GM03348 (cell line): ENCODE results near the gene INTS14.

Source experiments
- DNase-seq: peaks from one replicate; pipeline ENCODE4 v3.0.0; 2012; ENCODE audit warnings: low spot score

INTS14 gene

DNA sequence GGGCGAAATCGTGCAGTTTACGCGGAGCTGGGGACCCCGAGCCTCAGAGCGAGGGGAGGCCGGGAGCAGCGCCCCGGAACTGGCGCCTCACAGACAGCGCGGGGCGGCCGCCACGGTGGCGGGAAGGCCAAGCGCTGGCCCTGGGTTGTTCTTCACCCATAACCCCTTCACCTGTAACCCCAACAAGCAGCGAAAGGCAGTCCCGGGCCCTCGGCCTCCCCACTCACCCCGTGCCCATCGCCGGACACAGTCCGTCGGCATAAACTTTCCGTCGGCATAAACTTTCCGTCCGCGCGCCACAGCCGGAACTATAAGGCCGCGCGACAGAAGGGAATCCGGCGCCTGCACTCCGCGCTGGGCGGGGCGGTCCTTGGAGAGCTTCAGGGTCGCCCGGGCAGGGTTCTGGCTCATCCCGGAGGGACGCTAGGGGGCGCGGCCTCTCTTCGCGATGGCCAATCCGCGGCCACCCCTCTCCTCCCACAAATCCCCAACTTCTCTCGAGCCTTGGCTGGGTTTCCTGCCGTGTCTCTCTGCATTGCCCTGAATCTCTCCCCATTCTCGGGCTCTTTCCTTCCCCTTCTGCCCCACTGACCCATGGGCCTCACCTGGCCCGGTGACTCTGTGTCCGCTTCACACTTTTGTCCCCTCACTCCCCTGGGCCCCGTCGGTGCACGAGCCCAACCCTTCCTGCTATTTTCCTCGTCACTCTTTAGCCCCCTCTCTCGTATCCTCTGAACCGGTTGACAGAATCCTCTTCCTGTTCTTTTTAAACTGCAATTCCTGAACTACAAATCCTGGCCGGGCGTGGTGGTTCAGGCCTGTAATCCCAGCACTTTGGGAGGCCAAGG lies at the start of gene INTS14:
Gene INTS14 (minus strand): TSS at position 261 of the 848 bp plus-strand sequence. CDS start 3,751 bp downstream, outside the sequence.
- DNase-seq: peak; percentile 99

DNA sequence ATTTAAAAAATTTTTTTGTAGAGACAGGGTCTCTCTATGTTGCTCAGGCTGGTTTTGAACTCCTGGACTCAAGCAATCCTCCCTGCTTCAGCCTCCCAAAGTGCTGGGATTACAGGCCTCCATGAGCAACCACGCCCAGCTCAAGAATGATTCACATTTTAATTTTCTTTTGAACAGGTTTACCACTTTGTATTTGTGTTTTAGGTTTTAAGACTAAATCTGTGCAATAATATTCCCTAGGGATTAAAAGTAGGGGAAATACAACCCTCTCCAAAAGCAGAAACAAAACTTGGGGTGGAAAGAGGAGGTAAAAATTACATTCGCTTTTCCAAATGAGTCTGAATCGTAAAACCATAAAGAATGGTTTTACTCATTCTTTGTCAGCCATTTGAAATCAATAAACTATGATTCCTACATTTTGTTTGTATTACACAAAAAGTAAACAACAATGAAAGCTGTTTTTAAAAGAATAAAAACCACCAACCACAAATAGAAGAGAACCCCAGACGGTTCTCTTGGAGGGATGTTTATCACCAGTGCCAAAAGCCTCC lies 48.6 kb upstream of the INTS14 start:
- no peak for DNase-seq

DNA sequence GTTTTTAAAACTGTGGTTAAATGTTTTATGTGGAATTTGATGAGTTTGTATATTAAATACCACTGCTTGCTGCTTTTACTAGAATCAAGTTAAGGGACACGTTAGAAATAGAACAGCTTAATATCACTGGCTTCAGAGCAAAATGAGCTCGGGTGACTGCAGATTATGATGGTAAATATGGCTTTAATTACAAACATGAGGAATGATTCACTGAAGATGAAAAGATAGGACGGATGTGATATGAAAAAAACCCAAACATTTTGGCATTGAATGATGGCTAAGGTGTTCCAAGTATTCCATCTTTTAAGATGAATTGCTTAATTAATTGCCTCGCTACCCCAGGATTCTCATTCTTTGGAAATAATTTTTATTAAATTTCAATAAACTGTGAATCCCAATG lies 44.5 kb upstream of the INTS14 start:
- DNase-seq: no peak

DNA sequence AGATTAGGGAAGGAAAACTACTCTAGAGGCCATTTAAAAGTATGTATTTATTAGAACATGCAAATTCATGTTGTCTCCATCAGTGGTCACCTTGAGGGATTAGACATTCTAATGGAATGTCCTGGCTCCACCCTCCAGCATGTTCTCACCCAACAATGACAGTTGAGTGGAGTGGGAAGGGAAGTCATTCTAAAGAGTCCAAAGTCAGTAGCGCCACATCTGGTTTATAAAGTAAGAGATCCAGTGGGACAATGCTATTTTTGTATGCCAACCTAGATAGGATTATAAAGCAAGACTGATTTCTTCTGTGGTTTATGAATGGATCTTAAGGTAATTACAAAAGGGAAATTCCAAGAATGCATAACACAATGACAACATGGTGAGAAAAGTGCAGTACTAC lies 44.1 kb upstream of the INTS14 start:
- peak; percentile 60 for DNase-seq

DNA sequence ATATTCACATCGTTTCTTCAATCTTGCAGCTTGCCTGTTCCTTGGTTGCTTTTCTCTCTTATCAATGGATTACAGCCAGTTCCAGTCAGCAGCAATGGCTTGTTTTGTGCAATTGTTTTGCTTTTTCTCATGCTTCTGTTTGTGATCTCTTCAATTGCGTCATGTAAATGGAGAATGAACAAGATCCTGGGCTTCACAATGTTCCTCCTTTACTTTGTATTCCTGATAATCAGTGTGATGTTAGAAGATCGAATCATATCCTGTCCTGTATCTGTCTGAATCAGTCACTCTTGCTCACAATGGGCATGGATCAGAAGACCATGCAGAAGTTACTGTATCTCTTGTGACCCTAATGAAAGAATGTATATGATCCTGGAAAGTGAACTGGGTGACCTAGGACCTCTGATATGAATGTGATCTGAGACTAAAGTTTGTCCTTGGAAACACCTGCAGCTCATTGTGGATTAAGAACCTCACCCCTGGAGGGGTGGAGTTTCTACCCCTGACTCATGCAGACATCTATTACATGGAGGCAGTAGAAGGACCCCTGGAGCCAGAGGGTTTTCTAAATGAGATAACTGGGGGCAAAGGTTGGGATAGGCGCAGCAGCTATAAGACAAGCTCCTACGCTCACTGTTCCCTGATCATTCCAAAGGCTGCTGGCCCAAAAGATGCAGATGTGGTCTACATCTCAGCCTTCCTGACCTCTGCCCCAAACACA lies 43.0 kb upstream of the INTS14 start:
- no peak for DNase-seq

DNA sequence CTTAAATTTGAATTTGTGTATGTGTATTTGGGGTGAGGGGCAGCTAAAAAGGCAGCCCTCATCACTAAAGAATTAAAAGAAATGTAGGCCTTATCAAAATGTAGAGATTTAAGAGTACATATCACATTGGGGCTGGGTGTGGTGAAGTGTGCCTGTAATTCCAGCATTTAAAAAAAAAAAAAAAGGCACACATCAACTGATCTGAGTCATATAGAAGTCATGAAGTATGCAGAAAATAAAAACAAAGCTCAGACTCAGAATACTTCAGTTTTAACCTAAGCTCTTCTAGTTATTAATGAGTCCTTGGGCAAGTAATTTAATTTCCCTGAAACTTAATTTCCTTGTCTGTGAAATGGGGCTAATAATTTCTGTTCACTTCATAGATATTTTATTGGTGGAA lies 42.4 kb upstream of the INTS14 start:
- DNase-seq: peak; percentile 48

DNA sequence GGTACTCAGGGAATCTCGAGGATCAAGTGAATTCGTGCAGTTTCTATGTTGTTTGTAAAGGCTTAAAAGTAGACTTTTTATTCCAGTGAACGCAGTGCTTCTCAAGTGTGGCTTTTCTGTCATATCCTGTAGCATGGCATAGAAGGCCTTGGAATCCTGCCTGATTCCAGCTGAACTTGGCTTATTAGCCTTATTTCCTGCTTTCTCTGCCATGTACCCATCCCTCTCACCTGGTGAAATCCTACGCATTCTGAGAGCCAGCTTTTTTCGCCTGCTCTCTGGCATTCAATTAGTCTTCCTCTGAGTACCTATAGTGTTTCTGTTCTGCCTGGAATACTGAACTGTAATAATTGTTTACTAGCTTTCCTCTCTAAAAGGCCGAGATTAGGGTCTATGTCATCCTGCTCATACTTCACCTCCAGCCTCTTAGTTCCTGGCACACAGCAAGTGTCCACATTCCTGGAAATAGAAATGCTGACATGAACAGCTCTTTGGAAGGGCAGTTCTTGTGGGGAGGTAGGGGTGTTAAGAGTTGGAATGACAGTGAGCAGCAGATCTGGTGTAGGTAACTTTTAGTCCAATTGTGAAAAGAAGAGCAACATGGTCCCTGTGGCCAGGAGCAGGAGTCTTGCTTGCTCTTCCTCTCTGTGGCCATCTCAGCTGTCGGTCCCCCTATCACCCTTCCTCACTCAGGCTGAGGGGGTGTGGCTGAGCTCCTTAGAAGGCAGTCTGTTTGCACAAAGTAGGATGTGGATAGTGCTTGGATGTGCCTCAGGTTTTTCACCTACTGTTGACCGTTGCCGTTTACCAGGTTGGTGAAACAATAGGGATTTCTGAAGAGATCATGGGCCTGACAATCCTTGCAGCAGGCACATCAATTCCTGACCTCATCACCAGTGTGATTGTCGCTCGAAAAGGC lies 41.2 kb upstream of the INTS14 start:
- no peak for DNase-seq

DNA sequence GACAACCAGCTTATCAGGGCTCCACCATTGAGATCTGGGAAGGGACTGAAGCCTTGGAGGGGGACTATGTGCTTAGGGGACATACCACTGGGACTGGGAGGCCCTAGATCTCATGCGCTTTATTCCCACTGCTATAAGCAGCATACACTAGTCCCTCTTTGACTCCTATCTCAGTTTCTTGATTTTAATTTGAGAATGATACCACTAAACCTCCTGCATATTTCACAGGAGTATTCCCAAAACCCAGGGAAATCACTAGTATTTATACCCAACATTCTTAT lies 40.1 kb upstream of the INTS14 start:
- DNase-seq: no peak

DNA sequence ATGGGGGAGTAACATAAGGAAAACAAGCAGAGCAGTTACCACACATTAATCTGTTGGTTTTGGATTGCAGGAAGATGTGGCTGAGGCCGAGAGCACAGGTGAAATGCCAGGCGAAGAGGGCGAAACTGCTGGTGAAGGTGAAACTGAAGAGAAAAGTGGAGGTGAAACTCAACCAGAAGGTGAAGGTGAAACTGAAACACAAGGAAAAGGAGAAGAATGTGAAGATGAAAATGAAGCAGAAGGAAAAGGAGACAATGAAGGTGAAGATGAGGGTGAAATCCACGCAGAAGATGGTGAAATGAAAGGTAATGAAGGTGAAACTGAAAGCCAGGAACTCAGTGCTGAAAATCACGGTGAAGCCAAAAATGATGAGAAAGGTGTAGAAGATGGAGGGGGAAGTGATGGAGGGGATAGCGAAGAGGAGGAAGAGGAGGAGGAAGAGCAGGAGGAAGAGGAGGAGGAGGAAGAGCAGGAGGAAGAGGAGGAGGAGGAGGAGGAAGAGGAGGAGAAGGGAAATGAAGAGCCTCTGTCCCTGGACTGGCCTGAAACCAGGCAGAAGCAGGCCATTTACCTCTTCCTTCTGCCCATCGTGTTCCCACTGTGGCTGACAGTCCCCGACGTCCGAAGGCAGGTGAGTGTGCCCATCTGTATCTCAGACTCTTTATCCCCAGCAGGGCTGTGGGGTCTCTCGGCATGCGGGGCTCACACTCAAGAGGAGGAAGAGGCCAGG lies 39.5 kb upstream of the INTS14 start:
- DNase-seq: no peak

DNA sequence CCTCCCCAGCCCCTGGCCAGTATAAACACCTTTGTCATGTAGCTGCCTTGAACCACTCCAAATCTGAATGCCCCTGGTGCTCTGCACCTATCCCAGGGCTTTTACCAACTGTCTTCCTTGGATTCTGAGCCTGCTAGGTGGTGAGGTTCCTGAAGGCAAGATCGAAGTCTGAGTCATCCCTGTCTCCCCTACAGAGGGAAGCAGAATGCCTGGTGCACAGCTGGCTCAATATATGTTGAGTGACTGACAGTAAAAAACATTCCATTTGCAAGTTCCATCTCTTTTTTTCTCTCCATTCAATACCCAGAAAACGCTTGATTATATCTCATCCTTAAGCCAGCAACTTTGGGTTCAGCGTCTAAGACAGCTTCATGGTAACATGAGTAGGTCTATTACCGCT lies 35.6 kb upstream of the INTS14 start:
- no peak for DNase-seq

DNA sequence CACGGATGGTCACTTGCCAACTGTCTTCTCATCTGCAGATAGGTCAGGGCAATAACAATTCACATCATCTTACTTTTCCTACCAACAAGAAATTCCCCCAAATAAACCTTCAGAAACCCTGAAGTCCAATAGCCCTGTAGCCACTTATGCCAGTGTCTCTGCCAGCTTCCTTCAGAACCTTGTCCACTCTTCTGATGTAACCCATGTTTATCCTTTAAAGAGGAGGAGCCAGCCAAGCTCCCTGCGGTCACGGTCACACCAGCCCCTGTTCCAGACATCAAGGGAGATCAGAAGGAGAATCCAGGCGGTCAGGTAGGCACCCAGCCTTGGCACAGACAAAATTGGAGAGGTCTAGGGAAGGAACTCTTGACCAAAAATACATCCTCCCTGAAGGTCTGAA lies 34.5 kb upstream of the INTS14 start:
- no peak for DNase-seq

DNA sequence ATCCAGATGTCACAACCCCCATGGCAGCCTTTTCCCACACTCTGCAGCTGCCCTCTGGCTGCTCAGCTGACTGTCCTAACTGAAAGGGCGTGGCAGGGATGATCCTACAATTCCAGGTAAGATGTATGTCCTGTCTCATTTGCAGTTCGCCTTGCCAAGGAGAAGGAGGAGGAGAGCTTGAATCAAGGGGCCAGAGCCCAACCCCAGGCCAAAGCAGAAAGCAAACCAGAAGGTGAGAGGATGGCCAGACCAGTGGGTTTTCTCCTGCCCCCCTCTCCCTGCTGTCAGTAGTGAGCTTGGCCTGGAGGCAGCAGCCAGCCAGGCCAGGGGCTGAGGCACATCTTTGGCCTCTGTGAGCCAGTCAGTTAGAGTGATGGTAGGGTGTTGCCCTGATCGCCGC lies 33.4 kb upstream of the INTS14 start:
- no peak for DNase-seq

DNA sequence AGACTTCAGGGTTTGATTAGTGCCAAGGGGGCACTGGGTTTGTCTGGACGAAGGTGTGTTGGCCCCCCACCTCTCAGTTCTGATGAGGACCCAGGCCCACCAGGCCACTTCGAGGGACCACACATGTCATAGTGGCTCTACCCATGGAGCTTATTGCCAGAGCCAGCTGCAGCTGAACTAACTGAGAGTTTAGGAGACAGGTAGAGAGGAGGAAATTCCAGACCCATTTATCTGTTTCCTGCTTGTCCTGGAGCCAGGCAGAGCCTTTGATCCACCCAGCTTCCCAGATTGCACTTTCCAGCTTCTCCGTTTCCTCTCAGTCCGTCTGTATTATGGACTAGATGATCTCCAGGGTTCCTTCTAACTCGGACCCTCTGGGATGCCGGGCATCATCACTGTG lies 31.7 kb upstream of the INTS14 start:
- no peak for DNase-seq

DNA sequence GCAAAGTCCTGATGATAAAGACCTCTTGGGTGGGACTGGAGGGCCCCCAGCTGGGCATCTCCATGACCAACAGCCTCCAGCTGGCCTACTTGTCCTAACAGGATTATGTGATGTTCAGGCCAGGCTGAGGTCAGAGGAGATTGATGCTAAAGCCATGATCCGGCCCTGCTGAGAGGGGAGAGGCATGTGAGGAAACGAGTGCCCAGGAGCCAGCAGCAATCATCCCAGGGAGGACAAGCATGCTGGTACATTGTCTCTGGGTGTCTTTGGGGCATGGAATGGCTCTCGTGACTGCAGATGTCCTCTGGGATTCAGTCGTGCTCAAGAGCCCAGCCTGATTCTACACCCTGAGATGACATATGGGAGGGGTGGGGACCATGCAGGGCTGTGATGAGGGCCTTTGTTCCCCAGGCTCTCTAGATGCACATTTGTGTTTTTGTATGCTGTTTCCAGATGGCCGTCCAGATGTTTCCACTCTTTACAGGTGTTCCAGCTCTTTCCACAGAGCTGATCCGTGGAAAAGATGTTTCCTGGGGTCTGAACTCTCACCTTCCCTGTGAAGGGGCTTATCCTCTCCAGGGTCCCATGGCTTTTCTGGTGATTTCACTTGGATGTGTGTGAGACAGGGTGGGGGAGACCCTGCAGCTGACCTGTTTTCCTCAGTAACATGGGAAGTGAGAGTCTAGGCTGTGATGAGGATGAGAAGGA lies 31.0 kb upstream of the INTS14 start:
- no peak for DNase-seq

DNA sequence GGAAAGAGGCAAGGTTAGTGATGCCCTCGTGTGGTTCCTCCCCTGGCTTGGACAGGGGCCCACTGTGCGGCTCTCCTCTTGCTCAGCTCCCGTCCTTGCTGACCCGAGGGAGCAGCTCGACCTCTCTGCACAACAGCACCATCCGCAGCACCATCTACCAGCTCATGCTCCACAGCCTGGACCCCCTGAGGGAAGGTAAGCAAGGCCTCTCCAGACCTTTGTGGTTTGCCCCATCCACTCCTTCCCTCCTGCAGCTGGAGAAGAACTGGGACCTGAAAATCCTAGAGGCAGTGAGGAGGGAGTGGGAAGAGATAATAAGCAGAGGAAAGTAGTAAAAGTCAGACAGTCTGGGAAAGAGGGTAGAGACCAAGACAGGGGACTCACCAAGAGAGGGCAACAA lies 28.6 kb upstream of the INTS14 start:
- no peak for DNase-seq

DNA sequence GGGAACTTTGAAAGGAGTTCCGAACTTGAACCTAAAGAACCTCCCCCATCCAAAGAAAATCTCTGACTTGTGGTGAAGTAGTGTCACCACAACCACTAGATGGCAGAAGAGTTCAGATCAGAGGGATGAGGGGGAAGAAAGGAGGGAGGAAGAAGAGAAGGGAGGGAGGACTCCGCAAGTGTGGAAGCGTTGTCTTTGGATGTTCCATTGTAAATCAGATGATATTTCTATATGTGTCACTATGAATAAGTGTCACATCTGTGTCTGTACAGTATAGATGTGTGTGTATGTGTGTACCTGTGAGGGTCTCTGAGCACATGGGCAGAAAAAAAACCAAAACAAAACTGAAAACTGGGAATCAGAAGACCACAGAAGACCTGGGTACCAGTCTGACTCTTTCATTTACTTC lies 27.8 kb upstream of the INTS14 start:
- DNase-seq: peak; percentile 89

DNA sequence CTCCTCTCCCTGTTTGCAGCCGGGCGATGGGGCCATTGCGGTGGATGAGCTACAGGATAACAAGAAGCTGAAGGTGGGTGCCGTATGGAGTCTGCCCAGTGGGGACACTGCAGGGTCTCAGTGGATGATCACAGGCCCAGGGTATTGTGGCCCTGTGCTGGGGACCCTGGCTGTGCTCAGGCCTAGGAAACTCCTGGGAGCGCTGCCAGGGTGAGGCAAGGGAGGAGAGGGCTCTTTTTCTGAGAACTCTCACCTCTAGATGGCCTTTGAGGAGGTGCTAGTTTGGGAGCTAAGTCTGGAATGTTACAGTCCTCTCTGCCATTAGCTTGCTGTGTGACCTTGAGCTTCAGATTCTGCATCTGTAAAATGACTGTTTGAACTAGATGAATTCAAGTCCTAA lies 27.2 kb upstream of the INTS14 start:
- DNase-seq: no peak

DNA sequence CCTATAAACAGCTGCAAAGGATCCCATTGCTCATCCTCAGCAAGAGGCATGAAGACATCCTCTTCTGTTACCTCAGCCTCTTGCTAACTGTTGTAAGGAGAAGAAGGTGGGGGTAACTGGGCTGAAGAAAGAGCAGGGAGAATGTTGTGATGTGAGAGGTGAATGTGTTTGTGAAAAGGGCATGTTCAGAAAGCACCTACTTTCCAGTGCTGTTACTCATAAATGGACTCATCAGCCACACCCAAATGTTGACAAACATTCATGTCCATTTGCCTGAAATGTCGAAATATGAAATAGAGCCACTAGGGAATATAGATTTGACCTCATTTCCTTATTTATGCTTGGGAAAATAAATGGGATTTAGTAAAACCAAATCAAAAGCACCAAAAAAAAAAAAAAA lies 23.4 kb upstream of the INTS14 start:
- DNase-seq: no peak

DNA sequence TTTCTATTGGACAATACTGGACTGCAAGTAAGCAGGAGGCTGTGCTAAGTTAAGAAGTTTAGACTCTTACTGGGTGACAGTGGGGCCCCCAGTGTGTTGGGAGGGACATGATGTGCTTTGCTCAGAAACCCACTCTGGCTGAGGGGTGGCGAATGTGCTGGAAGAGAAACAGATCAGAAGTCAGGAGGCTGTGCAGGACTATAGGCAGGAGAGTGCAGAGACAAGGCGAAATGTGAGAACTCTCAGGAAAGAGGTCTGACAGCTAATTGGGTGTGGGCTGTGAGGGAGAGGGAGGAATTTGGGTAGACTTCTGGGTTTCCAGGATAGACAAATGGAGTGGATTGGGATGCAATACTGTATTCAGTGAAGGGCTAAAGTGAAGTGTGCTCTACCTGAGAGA lies 22.8 kb upstream of the INTS14 start:
- no peak for DNase-seq

DNA sequence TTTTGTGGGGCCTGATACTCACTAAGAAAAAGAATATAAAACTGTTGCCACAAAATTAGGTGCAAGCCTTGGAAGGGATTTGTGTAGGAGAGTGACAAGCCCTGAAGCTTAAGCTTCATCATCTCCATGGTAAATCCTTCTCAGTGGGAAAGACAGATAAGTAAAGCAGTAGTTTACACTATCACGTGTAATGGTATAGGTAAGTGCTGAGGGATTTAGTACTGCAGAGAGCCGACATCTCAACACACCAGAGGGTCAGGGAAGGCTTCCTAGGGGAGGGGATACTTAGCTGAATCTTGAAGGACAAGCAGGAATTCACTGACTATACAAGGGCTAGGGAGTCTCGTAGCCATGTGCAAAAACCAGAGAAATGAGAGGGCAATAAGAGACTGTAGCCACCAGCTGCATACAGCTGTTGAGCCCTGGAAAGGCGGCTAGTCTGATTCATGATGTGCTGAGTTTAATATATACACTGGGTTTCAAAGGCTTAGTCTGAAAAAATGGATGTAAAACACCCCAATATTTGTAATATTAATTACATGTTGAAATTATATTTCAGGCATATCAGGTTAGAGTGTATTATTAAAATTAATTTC lies 21.9 kb upstream of the INTS14 start:
- no peak for DNase-seq

DNA sequence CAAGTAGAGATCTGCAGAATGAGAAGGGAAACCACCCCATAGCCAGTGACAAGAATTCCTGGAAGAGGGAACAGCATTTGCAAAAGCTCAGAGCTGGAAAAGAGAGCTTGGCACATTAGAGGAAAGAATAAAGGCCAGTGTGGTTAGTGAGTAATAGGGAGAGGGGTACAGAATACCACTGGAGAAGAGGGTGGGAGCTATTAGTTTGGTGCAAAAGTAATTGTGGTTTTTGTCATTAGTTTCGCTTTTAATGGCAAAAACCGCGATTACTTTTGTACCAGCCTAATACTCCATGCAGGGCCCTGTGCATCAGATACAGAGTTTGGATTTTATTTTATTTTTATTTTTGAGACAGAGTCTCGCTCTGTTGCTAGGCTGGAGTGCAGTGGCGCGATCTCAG lies 20.6 kb upstream of the INTS14 start:
- DNase-seq: no peak
